BE2C (cell line): Measurements from ENCODE around the gene TTC28.
"Not testable (repeated sequence)": the region's sequence is repeated elsewhere in the genome, so short reads cannot be mapped to it uniquely, and the experiment has no call there.

Experiments
- DNase-seq: peaks from one replicate; pipeline ENCODE4 v3.0.0-alpha.2; 2020
- H3K27me3 ChIP-seq: fragments of 250-450 bp; sonication (Bioruptor Pico); 2 replicates; pipeline ENCODE4 v1.5.1; 2020; ENCODE audit warnings: mild to moderate bottlenecking
- H3K36me3 ChIP-seq: fragments of 250-450 bp; sonication (Bioruptor Pico); 2 replicates; pipeline ENCODE4 v1.5.1; 2020; ENCODE audit warnings: mild to moderate bottlenecking
- H3K4me1 ChIP-seq: fragments of 250-450 bp; sonication (Bioruptor Pico); 2 replicates; pipeline ENCODE4 v1.5.1; 2020
- H3K4me3 ChIP-seq: 2 replicates; pipeline ENCODE4 v1.5.1; 2011; ENCODE audit warnings: low read depth, low read length
- H3K9me3 ChIP-seq: fragments of 250-450 bp; sonication (Bioruptor Pico); 2 replicates; pipeline ENCODE4 v1.5.1; 2020
- CTCF ChIP-seq: IDR thresholded peaks from 2 replicates; pipeline ENCODE4 v1.5.1; 2012; ENCODE audit warnings: mild to moderate bottlenecking, low read depth, low read length

TTC28 gene

DNA sequence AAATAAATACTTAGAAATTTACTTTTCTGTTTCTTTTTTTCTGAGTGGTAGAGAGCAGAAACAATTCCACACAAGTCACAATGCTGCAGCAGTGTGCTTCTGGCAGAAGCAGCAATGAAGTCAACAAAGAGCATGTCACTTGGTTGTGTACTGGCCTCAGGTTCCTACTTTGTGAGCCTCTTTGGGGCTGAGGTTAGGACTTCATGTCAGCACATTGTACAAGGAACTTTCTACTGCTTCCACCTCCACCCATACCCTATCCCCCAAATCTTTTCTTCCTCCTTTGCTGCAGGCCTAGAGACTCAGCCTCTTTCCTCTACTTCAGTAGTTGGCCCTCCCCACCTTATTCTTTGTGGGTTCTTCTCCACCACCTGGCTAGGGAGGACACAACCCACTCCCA lies 507.9 kb downstream of the TTC28 start:
- Histone ChIP-seq H3K27me3 (no peaks in the 10 kb centered on the region), H3K4me1 (peaks cover 15% of the 10 kb centered on the region), H3K4me3 (no peak overlapping the region), H3K9me3 (no peaks in the 10 kb centered on the region; the same call in 1 of the 2 replicates), H3K36me3 (no peaks in the 10 kb centered on the region)
- DNase-seq, result no peak
- TF ChIP-seq CTCF, result no peak

DNA sequence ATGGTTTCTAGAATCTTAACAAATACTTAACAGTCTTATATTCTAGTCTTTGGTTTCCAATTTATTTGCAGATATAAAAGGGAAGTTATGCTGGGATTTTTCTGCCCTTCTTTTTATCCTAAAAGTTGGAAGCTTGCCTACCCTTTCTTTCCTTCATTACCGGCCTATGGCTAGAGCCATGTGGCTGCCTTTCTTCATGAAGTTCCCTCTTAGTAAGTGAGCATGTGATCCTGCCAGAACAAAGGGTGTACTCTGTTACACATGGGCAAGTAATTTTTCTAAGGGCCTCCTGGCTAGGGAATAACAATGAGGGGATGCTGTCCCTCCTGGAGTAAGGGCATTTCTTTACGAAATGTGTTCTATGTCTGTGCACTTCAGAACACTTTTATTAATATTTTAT lies 508.5 kb downstream of the TTC28 start:
- Histone ChIP-seq H3K36me3 (no peaks in the 10 kb centered on the region), H3K27me3 (no peaks in the 10 kb centered on the region), H3K9me3 (no peaks in the 10 kb centered on the region; the same call in 1 of the 2 replicates), H3K4me1 (peaks cover 15% of the 10 kb centered on the region), H3K4me3 (no peak overlapping the region)
- TF ChIP-seq CTCF, result no peak
- DNase-seq, result no peak

DNA sequence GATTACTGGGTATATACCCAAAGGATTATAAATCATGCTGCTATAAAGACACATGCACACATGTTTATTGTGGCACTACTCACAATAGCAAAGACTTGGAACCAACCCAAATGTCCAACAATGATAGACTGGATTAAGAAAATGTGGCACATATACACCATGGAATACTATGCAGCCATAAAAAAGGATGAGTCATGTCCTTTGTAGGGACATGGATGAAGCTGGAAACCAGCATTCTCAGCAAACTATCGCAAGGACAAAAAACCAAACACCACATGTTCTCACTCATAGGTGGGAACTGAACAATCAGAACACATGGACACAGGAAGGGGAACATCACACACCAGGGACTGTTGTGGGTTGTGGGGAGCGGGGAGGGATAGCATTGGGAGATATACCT lies 510.3 kb downstream of the TTC28 start:
- not testable (repeated sequence) for H3K9me3 ChIP-seq, H3K36me3 ChIP-seq, H3K4me3 ChIP-seq, DNase-seq, H3K27me3 ChIP-seq
- peaks cover 15% of the 10 kb centered on the region for H3K4me1 ChIP-seq

DNA sequence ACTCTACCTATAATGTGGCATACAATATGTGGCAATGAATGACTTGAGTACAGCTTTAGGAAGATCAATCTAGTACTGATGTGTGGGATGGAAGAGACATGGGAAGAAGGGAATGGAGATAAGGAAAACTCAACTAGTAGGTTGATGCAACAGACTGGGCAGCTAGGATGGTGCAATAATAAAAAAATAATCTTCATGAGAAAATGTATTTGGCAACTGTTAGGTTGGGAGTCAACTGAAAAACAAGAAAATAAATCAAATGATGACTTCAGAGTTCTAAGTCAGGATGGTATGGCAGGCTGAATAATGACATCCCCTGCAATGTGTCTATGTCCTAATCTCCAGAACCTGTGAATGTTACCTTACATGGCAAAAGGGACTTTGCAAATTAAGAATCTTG lies 523.8 kb downstream of the TTC28 start:
- Histone ChIP-seq H3K4me3 (no peak overlapping the region), H3K4me1 (peaks cover 5% of the 10 kb centered on the region; the same call in 1 of the 2 replicates), H3K27me3 (no peaks in the 10 kb centered on the region), H3K9me3 (no peaks in the 10 kb centered on the region), H3K36me3 (no peaks in the 10 kb centered on the region)
- no peak for TF ChIP-seq CTCF
- no peak for DNase-seq

- peaks cover 5% of the 10 kb centered on the region for H3K4me1 ChIP-seq
- H3K27me3 ChIP-seq, result no peaks in the 10 kb centered on the region
- no peak for TF ChIP-seq CTCF
- no peak for DNase-seq
- H3K9me3 ChIP-seq, result no peaks in the 10 kb centered on the region
- no peak overlapping the region for H3K4me3 ChIP-seq
- H3K36me3 ChIP-seq, result no peaks in the 10 kb centered on the region
Observed at GRCh38 chr22:28154861-28155260, 524.8 kb downstream of the TTC28 start.

- Histone ChIP-seq H3K27me3 (no peaks in the 10 kb centered on the region), H3K9me3 (no peaks in the 10 kb centered on the region), H3K36me3 (no peaks in the 10 kb centered on the region; the same call in 1 of the 2 replicates), H3K4me3 (no peak overlapping the region), H3K4me1 (peaks cover 7% of the 10 kb centered on the region)
- no peak for TF ChIP-seq CTCF
- no peak for DNase-seq
Observed at GRCh38 chr22:28151151-28151816, 528.4 kb downstream of the TTC28 start.
